Hematopoietic multipotent progenitor cell treated with erythropoietin and hydrocortisone succinate and interleukin-3 and kit ligand, for 4 days (in vitro differentiated cells): ENCODE results near the gene RALGAPA2.
"Not testable (repeated sequence)": the region's sequence is repeated elsewhere in the genome, so short reads cannot be mapped to it uniquely, and the experiment has no call there.

ENCODE experiments used
- DNase-seq: peaks from one replicate; pipeline ENCODE4 v3.0.0-alpha.2; 2015

Gene RALGAPA2

GRCh38 chr20:20364593-20365479, 347.6 kb downstream of the RALGAPA2 start:
- no peak for DNase-seq

GRCh38 chr20:20363799-20364592, 348.4 kb downstream of the RALGAPA2 start:
- DNase-seq: peak; percentile 24

GRCh38 chr20:20363434-20363798, 349.0 kb downstream of the RALGAPA2 start:
- no peak for DNase-seq

GRCh38 chr20:20362774-20363433, 349.5 kb downstream of the RALGAPA2 start:
- DNase-seq: peak; percentile 43

GRCh38 chr20:20360464-20360863, 352.0 kb downstream of the RALGAPA2 start:
- peak; percentile 80 for DNase-seq

- no peak for DNase-seq
Measured at GRCh38 chr20:20359628-20360027, 352.8 kb downstream of the RALGAPA2 start.

GRCh38 chr20:20358801-20359200, 353.6 kb downstream of the RALGAPA2 start:
- DNase-seq: no peak

- not testable (repeated sequence) for DNase-seq
Measured at GRCh38 chr20:20355503-20355902, 356.9 kb downstream of the RALGAPA2 start.

- DNase-seq: peak; percentile 64
Measured at GRCh38 chr20:20353576-20353975, 358.9 kb downstream of the RALGAPA2 start.

- DNase-seq: no peak
Measured at GRCh38 chr20:20344476-20344875, 368.0 kb downstream of the RALGAPA2 start.

GRCh38 chr20:20343932-20344331, 368.5 kb downstream of the RALGAPA2 start:
- DNase-seq: no peak
